GM12873 (cell line): ENCODE results near the gene FIBIN.

Experiments used
- TF ChIP-seq, protein P1 (sequence below): IDR thresholded peaks from 2 replicates; pipeline ENCODE4 v1.5.1; 2012; ENCODE audit warnings: low read depth, mild to moderate bottlenecking, moderate library complexity, low read length, control low read depth; ENCODE audit not compliant: insufficient read depth; ENCODE audit errors: missing control alignments

The FIBIN gene

DNA sequence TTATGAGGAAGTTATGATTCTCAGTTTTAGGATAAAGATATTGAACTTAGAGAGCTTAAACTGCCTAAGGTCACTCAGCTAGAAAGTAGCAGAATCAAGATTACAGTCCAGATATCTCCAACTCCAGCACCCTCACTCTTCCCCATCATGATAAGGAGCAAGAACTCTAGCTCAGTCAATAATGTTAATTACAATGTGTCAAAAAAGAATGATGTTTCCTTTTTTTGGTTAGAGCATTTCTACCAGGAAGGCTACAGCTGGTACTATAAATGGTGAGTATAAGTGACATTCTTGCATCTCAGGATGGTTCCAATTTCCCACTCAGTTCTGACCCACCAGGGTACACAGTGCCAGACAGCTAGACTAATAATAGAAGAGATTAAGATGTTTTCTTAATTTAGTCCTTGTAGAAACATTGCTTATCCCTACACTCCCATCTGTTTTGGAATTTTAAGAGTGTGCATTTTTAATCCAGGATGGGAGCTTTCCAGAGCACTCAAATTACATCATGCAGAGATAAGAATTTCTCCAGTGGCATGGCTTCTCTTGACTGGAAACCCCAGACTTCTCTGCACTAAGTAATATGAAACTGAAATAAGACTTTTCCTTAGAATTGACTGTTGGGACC, 25.1 kb downstream of the FIBIN start:
- TF ChIP-seq, protein P1, sequence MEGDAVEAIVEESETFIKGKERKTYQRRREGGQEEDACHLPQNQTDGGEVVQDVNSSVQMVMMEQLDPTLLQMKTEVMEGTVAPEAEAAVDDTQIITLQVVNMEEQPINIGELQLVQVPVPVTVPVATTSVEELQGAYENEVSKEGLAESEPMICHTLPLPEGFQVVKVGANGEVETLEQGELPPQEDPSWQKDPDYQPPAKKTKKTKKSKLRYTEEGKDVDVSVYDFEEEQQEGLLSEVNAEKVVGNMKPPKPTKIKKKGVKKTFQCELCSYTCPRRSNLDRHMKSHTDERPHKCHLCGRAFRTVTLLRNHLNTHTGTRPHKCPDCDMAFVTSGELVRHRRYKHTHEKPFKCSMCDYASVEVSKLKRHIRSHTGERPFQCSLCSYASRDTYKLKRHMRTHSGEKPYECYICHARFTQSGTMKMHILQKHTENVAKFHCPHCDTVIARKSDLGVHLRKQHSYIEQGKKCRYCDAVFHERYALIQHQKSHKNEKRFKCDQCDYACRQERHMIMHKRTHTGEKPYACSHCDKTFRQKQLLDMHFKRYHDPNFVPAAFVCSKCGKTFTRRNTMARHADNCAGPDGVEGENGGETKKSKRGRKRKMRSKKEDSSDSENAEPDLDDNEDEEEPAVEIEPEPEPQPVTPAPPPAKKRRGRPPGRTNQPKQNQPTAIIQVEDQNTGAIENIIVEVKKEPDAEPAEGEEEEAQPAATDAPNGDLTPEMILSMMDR, result no peak

DNA sequence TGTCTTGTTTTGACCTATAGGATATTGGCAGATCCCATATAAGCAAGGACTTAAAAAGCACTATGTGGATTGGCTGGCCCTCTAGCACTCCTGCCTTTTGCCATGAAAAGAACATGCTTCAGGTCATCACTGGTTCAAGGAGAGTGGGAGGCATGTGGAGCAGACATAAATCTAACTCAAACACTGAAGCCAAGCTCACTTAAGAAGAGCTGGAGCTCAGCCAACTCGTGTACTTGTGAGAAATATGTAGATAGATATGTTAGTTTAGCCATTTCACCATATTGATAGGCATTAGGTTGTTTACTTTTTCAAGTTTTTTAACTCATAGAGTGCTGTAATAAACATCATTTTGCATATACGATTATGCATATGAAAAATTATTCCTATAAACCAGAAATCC, 26.8 kb downstream of the FIBIN start:
- TF ChIP-seq, protein P1, result no peak

DNA sequence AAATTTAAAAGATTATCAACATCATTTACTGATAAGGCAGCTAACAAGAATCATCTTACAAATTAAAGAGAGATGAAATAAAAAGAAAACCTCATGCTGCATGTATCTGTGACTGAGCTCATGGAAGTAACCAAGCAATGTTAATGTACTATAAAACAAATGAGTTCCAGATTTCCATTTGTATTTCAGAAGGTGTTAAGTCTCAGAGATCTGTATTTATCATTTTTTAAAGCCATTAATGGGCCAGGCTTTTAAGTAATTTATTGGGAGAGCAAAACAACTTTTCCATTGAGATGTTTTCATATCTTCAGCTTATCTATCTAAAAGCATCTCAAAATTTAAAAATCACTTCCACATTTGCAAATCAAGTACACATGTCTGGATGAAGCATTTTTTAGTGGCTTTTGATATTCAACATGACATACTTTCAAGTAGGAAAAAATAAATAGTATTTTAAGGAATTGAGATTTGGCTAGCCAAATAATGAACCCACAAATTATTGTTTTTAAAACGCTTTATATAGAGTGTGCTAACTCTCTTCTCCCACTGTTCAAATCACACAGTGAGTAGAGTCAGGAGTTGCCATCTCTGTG, 28.8 kb downstream of the FIBIN start:
- TF ChIP-seq, protein P1, result no peak

DNA sequence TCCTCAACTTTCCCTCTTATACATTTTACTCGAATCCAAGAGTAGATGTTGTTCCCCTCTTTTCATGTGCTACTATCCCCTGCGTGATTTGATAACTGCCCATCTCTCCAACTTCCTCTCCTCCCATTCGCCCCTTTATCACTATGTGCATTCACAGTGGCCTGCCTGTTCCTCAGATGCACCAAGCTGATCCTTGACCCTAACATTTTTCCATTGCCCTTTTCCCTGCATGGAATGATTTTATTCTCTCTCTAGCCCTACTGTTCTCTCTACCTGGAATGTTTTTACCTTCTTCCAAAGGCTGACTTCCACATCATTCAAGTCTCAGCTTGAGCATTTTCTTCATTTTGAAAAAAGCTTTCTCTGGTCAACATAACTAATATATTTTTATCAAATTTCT, 31.0 kb downstream of the FIBIN start:
- TF ChIP-seq, protein P1, result no peak

DNA sequence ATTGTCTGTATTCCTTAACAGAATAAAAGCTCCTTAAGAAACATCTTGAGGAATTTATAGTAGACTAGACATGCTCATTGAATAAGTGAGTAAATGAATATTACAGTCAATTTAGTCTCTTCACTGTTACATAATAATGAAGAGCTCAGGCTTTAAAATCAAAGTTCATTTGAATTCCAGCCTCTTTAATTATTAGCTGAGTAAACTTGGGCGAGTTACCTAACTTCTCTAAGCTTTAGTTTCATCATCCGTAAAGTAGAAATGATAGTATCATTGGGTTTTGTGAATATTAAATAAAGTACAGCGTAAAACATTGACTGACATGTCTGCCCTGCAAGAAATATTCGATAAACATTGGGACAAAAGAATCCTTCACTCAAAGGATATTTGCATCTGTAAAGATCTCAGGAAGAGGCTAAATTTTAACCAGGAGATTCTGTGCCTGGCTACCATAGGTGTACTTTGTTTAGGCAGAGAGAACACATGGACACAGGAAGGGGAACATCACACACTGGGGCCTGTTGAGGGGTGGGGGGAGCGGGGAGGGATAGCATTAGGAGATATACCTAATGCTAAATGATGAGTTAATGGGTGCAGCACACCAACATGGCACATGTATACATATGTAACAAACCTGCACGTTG, 31.5 kb downstream of the FIBIN start:
- TF ChIP-seq, protein P1, result no peak

DNA sequence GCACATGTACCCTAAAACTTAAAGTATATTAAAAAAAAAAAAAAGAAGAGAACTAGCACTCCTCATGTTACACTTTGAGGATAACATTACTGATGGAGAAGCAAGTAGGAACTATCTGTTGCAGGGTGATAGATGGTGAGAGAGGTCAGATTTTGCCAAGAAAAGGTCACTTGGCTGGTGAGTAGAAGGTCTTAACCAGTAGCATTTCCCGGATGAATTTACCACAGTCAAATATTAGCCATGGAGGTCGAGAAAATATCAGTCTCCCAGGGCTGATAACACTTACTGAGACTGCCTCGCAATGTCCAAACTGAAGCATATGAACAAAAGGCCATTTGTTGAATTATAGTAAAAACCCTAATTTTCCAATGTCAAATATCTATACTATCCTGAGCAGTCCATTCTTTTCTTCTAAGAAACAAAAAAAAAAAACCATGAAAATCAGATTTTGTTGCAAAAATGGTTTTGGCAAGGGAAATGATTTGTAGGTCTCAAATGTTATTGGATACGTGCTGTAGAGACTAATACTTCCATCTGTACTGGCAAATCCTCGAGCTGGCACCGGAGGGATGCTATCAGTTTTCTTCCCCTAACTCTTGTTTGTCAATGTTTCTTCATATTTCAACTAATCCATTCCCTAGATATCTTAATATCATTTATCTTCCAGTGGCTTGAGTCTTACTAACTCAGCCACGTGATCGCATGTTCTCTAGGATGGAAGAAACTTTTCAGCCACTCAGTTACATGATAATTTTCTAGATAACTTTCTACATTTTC, 32.2 kb downstream of the FIBIN start:
- TF ChIP-seq, protein P1, result no peak

DNA sequence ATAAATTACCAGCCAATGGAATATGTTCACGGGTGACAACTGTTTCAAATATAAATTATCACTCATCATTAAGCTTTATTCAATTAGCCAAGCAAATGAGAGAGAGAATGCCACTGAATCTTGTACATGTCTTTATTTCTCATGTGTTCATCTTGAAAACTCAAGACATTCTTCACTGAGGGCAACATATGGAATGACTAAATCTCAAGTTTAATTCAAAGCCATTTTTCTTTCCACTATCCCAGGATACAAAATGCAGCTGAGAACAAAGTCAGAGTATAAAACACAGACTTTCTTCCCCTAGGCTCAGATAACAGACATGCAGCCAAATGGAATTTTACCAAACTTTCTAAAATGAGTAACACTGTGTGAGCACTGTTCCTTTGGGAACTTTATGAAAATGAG, 34.7 kb downstream of the FIBIN start:
- TF ChIP-seq, protein P1, result no peak
